Ectodermal cell (in vitro differentiated cells): ENCODE results near the gene STYXL2.

Experiments used
- H3K27ac ChIP-seq: 2 replicates; pipeline ENCODE4 v1.7.0; 2013; ENCODE audit warnings: mild to moderate bottlenecking, low read depth, low read length; ENCODE audit not compliant: insufficient read depth, poor library complexity, severe bottlenecking
- H3K27me3 ChIP-seq: 2 replicates; pipeline ENCODE4 v1.7.0; 2013; ENCODE audit warnings: mild to moderate bottlenecking, low read length; ENCODE audit not compliant: insufficient read depth, control insufficient read depth, poor library complexity, severe bottlenecking
- H3K36me3 ChIP-seq: one replicate; pipeline ENCODE4 v1.7.0; 2013; ENCODE audit warnings: low read length; ENCODE audit not compliant: control insufficient read depth, insufficient read depth
- H3K4me1 ChIP-seq: one replicate; pipeline ENCODE4 v1.7.0; 2013; ENCODE audit warnings: low read length; ENCODE audit not compliant: control insufficient read depth, insufficient read depth
- H3K4me3 ChIP-seq: 2 replicates; pipeline ENCODE4 v1.7.0; 2013; ENCODE audit warnings: low read depth, low read length, control low read depth; ENCODE audit not compliant: insufficient read depth
- H3K9me3 ChIP-seq: 2 replicates; pipeline ENCODE4 v1.7.0; 2013; ENCODE audit warnings: mild to moderate bottlenecking, low read length, moderate library complexity; ENCODE audit not compliant: control insufficient read depth
- WGBS, 2 experiments: methylation state at CpG; one replicate each; pipeline ENCODE4 v1.1.7; 2013; ENCODE audit warnings: missing lambda C conversion rate in 2 of 2; 5-methylcytosine and 5-hydroxymethylcytosine counted together

Gene STYXL2

GRCh38 chr1:167128261-167129227 lies 34.7 kb downstream of the STYXL2 start:
- H3K4me3 ChIP-seq = no peak overlapping the region
- H3K27ac ChIP-seq = no peak overlapping the region
- WGBS, 2 experiments = 95% methylated on average over 17 of the region's 17 CpGs
- H3K9me3 ChIP-seq = no peaks in the 10 kb centered on the region
- no peaks in the 10 kb centered on the region for H3K36me3 ChIP-seq
- H3K27me3 ChIP-seq = no peaks in the 10 kb centered on the region
- H3K4me1 ChIP-seq = peaks cover 6% of the 10 kb centered on the region

- H3K4me3 ChIP-seq = no peak overlapping the region
- H3K9me3 ChIP-seq = no peaks in the 10 kb centered on the region
- H3K27ac ChIP-seq = no peak overlapping the region
- no peaks in the 10 kb centered on the region for H3K27me3 ChIP-seq
- WGBS, 2 experiments = 87 to 91% methylated on average over 4 of the region's 4 CpGs
- H3K4me1 ChIP-seq = peaks cover 15% of the 10 kb centered on the region
- H3K36me3 ChIP-seq = no peaks in the 10 kb centered on the region
Measured at GRCh38 chr1:167130829-167131510, 37.1 kb downstream of the STYXL2 start.

DNA sequence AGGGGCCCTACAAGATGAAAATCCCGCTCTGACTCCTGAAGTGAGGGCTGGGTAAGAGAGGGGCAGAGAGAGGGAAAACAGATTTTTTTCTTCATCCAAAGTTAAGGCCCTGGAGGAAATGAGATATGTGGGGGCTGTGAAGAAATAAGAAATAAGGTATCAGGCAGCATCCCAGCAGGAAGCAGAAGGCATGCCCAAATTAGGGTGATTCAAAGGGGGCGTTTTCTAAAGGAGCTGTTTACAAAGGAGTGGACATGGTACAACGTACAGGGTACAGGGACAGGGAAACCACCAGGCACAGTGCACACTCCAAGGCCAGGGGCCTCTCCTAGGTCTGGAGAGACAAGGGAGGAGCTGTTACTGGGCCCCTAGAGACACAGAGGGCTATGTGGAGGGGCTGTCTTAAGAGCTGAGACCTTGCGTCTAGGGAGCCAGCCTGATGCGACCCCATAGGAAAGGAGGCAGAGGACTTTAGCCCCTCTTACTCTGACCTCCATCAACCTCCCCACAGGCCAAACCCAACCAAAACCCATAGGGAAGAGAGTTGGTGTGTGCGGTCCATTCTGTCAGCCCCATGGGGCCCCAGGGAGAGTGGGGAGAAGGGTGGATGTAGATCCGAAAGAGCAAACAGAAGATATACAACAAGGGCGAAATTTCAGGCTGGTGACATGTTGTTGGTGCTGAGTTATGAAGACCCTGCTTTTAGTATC lies 38.6 kb downstream of the STYXL2 start:
- no peaks in the 10 kb centered on the region for H3K36me3 ChIP-seq
- 87 to 91% methylated on average over 8 of the region's 8 CpGs for WGBS, 2 experiments
- no peaks in the 10 kb centered on the region for H3K9me3 ChIP-seq
- H3K27ac ChIP-seq = no peak overlapping the region
- H3K4me3 ChIP-seq = no peak overlapping the region
- H3K27me3 ChIP-seq = no peaks in the 10 kb centered on the region
- H3K4me1 ChIP-seq = peaks cover 26% of the 10 kb centered on the region

GRCh38 chr1:167135281-167135840 lies 41.5 kb downstream of the STYXL2 start:
- Histone ChIP-seq H3K36me3 (no peaks in the 10 kb centered on the region), H3K27ac (no peak overlapping the region), H3K9me3 (no peaks in the 10 kb centered on the region), H3K27me3 (no peaks in the 10 kb centered on the region), H3K4me3 (no peak overlapping the region), H3K4me1 (peaks cover 44% of the 10 kb centered on the region)
- WGBS, 2 experiments = 85 to 90% methylated on average over 3 to 4 of the region's 4 CpGs

DNA sequence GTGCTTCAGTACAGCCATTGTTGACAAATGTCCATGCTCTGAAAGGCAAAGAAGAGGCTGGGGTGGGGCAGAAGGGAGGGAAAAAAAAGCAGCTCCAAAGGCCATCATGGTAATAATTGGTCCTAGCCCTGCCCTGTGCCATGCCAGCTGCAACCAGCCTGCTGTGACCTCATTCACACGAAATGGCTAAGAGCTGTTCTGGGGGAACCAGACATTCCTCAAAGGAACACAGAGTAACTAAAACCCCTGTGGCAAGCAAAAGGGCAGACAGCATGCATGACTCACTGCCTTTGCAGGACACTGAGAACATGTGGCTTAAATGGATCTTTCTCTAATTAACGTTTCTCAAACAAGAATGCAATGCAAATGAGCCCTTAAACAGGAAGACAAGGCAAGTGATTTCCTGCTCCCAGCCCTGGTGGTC lies 42.3 kb downstream of the STYXL2 start:
- Histone ChIP-seq H3K27me3 (no peaks in the 10 kb centered on the region), H3K4me1 (peaks cover 44% of the 10 kb centered on the region), H3K9me3 (no peaks in the 10 kb centered on the region), H3K36me3 (no peaks in the 10 kb centered on the region), H3K27ac (peak overlapping the region; percentile 67), H3K4me3 (no peak overlapping the region)
- WGBS, 2 experiments = 22 to 34% methylated on average over 2 of the region's 2 CpGs

DNA sequence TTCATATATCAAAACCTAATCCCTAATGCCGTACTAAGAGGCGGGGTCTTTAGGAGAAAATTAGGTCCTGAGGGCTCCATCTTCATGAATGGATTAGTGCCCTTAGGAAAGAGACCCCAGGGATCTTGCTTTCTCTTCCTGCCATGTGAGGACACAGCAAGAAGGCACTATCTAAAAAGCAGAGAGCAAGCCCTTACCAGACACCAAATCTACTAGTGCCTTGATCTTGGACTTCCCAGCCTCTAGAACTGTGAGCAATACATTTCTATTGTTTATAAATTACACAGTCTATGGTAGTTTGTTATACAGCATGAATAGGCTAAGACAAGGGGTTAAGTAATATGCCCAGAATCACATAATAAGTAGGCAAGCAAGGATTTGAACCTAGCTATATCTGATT lies 42.9 kb downstream of the STYXL2 start:
- H3K27me3 ChIP-seq = no peaks in the 10 kb centered on the region
- 92 to 100% methylated on average over 2 of the region's 2 CpGs for WGBS, 2 experiments

DNA sequence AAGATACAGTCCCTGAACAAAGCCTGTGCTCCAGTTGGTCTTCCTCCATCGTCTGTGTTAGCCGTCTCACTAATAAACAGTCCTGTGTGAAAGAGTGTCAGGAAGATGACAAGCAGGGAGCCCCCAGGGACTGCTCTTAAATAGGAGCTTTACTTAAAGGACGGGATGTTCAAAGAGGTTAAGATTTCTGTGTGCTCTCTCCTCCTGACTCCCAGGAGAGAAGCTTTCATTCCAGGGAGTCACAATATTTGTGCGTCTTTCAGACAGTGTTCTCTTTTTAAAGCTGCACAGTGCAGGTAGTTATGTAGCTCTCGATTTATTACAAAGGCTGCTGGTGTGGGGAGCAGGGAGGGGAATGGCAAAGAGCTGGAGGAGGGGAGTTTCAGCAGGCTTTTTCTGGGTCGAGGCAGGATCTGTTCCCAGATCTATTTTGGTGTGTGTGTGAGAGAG lies 43.5 kb downstream of the STYXL2 start:
- WGBS, 2 experiments = 57 to 59% methylated on average over 6 of the region's 6 CpGs
- H3K4me3 ChIP-seq = no peak overlapping the region
- no peaks in the 10 kb centered on the region for H3K9me3 ChIP-seq
- no peaks in the 10 kb centered on the region for H3K36me3 ChIP-seq
- H3K4me1 ChIP-seq = peaks cover 42% of the 10 kb centered on the region
- no peaks in the 10 kb centered on the region for H3K27me3 ChIP-seq
- peak overlapping the region; percentile 22 for H3K27ac ChIP-seq

More for the DNA sequence above, 42.9 kb downstream of the STYXL2 start:
- H3K9me3 ChIP-seq = no peaks in the 10 kb centered on the region
- H3K4me1 ChIP-seq = peaks cover 44% of the 10 kb centered on the region
- no peaks in the 10 kb centered on the region for H3K36me3 ChIP-seq
- H3K27ac ChIP-seq = peak overlapping the region; percentile 17
- no peak overlapping the region for H3K4me3 ChIP-seq

DNA sequence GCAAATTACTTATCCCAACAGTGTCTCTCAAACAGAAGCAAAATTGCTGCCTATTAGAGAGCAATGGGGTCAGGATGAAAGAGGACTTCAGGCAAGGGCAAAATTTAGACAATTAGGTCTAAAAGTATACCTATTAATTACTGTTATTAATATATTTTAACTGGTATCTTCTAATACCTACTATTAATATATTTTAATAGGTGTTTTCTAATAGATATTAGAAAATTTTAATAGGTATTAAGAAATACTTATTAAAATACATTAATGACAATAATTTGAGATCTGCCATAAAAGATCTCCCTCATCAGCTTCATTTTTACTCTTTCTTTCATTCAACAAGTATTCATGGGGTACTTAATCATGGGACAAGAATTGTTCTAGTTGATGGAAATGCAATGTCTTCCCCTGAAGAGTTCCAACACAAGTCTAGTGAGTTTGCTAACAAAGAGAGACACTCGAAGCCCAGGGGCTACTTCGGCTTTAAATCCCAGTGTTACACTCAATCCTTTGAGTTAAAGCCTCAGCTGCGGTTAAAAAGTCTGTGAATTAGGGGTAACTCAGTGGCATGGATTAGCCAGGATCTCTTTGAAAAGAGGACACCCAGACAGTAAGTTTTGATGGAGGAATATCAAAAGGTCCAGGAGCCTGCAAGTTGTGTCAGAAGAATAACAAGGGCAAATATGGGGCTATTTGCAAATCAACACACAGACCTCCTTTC lies 44.1 kb downstream of the STYXL2 start:
- Histone ChIP-seq H3K36me3 (no peaks in the 10 kb centered on the region), H3K4me3 (no peak overlapping the region), H3K4me1 (peaks cover 38% of the 10 kb centered on the region), H3K27me3 (no peaks in the 10 kb centered on the region), H3K9me3 (no peaks in the 10 kb centered on the region), H3K27ac (peak overlapping the region; percentile 22)
- WGBS, 2 experiments = 32 to 33% methylated on average over 3 of the region's 3 CpGs

DNA sequence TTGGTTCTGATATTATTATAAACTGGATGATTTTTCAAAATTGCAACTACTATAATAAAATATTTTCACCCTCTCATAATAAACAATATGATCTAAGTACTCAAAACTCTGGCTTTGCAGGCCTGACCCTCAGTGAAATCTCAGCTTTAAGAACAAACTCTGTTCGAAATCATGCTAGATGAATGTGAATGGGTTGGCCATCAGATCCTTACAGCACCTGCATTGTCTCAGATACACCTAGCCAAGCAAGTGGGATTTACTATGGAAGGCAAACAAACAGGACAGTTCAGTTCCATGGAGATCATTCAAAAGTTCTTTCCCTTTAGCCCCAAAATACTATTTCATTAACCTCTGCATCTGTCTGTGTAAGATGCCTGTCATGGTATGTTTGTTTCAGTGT lies 44.8 kb downstream of the STYXL2 start:
- H3K9me3 ChIP-seq = no peaks in the 10 kb centered on the region
- H3K27me3 ChIP-seq = no peaks in the 10 kb centered on the region
- H3K27ac ChIP-seq = no peak overlapping the region
- 89 to 93% methylated on average over 1 of the region's 1 CpG for WGBS, 2 experiments
- peaks cover 38% of the 10 kb centered on the region for H3K4me1 ChIP-seq
- H3K4me3 ChIP-seq = no peak overlapping the region
- H3K36me3 ChIP-seq = no peaks in the 10 kb centered on the region
